Loucy (cell line): ENCODE measurements around the gene GSDME.

Source experiments
- H2AFZ ChIP-seq: fragments of 200-600 bp; sonication (generic); 2 replicates; pipeline ENCODE4 v1.6.0; 2016; ENCODE audit warnings: antibody characterized with exemption, mild to moderate bottlenecking, low read length, moderate library complexity
- H3F3A ChIP-seq: fragments of 200-600 bp; 2 replicates; pipeline ENCODE4 v1.6.0; 2016; ENCODE audit warnings: antibody characterized with exemption, low read depth, mild to moderate bottlenecking
- H3K27me3 ChIP-seq: fragments of 200-600 bp; sonication (generic); 2 replicates; pipeline ENCODE4 v1.6.1; 2014; ENCODE audit warnings: low read length, mild to moderate bottlenecking; ENCODE audit not compliant: insufficient read depth, poor library complexity, severe bottlenecking
- H3K36me3 ChIP-seq: fragments of 200-600 bp; sonication (generic); 2 replicates; pipeline ENCODE4 v1.6.1; 2016; ENCODE audit warnings: low read length; ENCODE audit not compliant: insufficient read depth
- H3K4me1 ChIP-seq: fragments of 200-600 bp; sonication (generic); 2 replicates; pipeline ENCODE4 v1.5.1; 2014; ENCODE audit warnings: low read length, mild to moderate bottlenecking; ENCODE audit not compliant: insufficient read depth, poor library complexity, severe bottlenecking
- H3K4me2 ChIP-seq: fragments of 200-600 bp; sonication (generic); 2 replicates; pipeline ENCODE4 v1.6.0; 2014; ENCODE audit warnings: antibody characterized with exemption, low read length, low read depth, mild to moderate bottlenecking; ENCODE audit not compliant: poor library complexity, severe bottlenecking
- H3K4me3 ChIP-seq: fragments of 200-600 bp; sonication (generic); 2 replicates; pipeline ENCODE4 v1.5.1; 2014; ENCODE audit warnings: low read length, mild to moderate bottlenecking, mixed read lengths; ENCODE audit not compliant: poor library complexity, severe bottlenecking
- H3K79me2 ChIP-seq: fragments of 200-600 bp; sonication (generic); 2 replicates; pipeline ENCODE4 v1.6.1; 2014; ENCODE audit warnings: low read length; ENCODE audit not compliant: insufficient read depth
- H3K9ac ChIP-seq: fragments of 200-600 bp; sonication (generic); 2 replicates; pipeline ENCODE4 v1.6.0; 2014; ENCODE audit warnings: mild to moderate bottlenecking, low read depth, low read length, moderate library complexity; ENCODE audit not compliant: poor library complexity, severe bottlenecking
- H3K9me2 ChIP-seq: fragments of 200-600 bp; sonication (generic); replicated peaks from 2 replicates; pipeline ENCODE4 v1.6.1; 2016; ENCODE audit warnings: low read depth, low read length, mixed read lengths
- H3K9me3 ChIP-seq: fragments of 200-600 bp; sonication (generic); 2 replicates; pipeline ENCODE4 v1.6.1; 2014; ENCODE audit warnings: mild to moderate bottlenecking, antibody characterized with exemption, low read length, low read depth; ENCODE audit not compliant: insufficient read depth
- H4K20me1 ChIP-seq: fragments of 200-600 bp; sonication (generic); 2 replicates; pipeline ENCODE4 v1.6.0; 2014; ENCODE audit warnings: antibody characterized with exemption, low read length, mild to moderate bottlenecking; ENCODE audit not compliant: insufficient read depth, poor library complexity, severe bottlenecking
- CTCF ChIP-seq: fragments of 200-600 bp; sonication (generic); conservative IDR thresholded peaks from 2 replicates; pipeline ENCODE4 v1.5.1; 2014; ENCODE audit warnings: mild to moderate bottlenecking, antibody characterized with exemption, low read length
- EZH2phosphoT487 ChIP-seq: fragments of 200-600 bp; IDR thresholded peaks from 2 replicates; pipeline ENCODE4 v1.6.1; 2018; ENCODE audit warnings: antibody characterized with exemption, mild to moderate bottlenecking, moderate library complexity, borderline replicate concordance

Gene GSDME

GRCh38 chr7:24730018-24730369 lies 27.3 kb downstream of the GSDME start:
- Histone ChIP-seq H2AFZ (no peak overlapping the region), H3K9me3 (no peaks in the 10 kb centered on the region), H3F3A (no peaks in the 10 kb centered on the region), H3K4me2 (no peak overlapping the region), H3K9me2 (no peaks in the 10 kb centered on the region), H3K79me2 (no peaks in the 10 kb centered on the region), H3K9ac (no peak overlapping the region), H3K27me3 (no peaks in the 10 kb centered on the region), H4K20me1 (no peaks in the 10 kb centered on the region), H3K4me1 (peaks cover 47% of the 10 kb centered on the region), H3K4me3 (no peak overlapping the region), H3K36me3 (no peaks in the 10 kb centered on the region)
- TF ChIP-seq CTCF (no peak), EZH2phosphoT487 (no peak)

GRCh38 chr7:24729365-24730017 lies 27.8 kb downstream of the GSDME start:
- Histone ChIP-seq H3K4me3 (no peak overlapping the region), H3K27me3 (no peaks in the 10 kb centered on the region), H3K4me2 (peak overlapping the region; percentile 68), H2AFZ (no peak overlapping the region), H3K36me3 (no peaks in the 10 kb centered on the region), H3K9me3 (no peaks in the 10 kb centered on the region), H3F3A (no peaks in the 10 kb centered on the region), H4K20me1 (no peaks in the 10 kb centered on the region), H3K79me2 (no peaks in the 10 kb centered on the region), H3K9ac (no peak overlapping the region), H3K9me2 (no peaks in the 10 kb centered on the region), H3K4me1 (peaks cover 47% of the 10 kb centered on the region)
- TF ChIP-seq CTCF, result no peak
- TF ChIP-seq EZH2phosphoT487, result no peak

- TF ChIP-seq EZH2phosphoT487, result no peak
- peaks cover 47% of the 10 kb centered on the region for H3K4me1 ChIP-seq
- no peaks in the 10 kb centered on the region for H3K79me2 ChIP-seq
- H3F3A ChIP-seq, result no peaks in the 10 kb centered on the region
- no peaks in the 10 kb centered on the region for H4K20me1 ChIP-seq
- H3K9me2 ChIP-seq, result no peaks in the 10 kb centered on the region
- H3K4me2 ChIP-seq, result peak overlapping the region; percentile 68
- no peaks in the 10 kb centered on the region for H3K36me3 ChIP-seq
- no peak overlapping the region for H3K9ac ChIP-seq
- no peaks in the 10 kb centered on the region for H3K9me3 ChIP-seq
- no peak overlapping the region; the same call in 1 of the 2 replicates for H2AFZ ChIP-seq
- H3K4me3 ChIP-seq, result peak overlapping the region; percentile 19
- no peaks in the 10 kb centered on the region for H3K27me3 ChIP-seq
Observed at GRCh38 chr7:24728503-24729364, 28.5 kb downstream of the GSDME start.
